ENCODE results near the gene VWA8.

VWA8 gene
- 45.8 to 61.6 reads per million in 2 experiments for total RNA-seq

DNA sequence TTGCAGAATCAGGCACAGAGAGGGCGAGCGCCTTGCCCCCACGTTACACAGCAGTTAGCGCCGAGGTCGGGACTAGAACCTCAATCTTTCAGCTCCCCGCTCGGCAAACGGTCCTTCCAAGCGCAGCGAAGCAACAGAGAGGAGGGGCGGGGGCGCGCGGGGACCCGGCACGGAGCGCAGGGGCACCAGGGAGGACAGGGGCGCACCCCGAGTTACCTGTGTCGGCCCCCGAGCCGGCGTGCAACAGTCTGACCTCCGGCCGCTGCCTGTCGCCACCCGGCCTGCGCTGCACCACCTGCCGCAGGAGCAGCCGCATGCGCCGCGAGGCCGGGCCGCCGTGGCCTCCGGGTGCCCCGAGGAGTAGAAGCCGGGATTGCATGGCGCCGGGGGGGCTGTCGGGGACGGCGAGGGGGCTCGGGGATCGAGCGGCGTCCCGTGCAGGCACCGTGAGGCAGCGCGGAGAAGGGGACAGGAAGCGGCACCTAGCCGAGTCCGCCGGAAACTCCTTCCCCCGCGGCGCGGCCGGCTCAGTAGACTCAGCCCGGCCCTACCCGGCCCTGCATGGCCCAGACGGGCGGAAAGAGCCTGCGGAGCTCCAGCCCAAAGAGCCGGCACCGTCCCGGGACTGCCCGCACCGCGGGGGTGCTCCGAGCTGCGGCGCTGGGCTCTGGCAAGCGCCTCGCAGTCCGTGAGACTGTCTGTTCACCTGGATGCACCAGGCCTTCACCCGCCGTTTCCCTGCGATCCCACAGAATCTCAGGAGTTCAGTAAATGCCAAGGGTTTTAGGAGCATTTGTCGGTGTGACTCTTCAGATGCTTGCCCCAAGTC is at the start of gene VWA8:
Gene VWA8 (minus strand): TSS at position 473 of the 829 bp plus-strand sequence. CDS start 94 bp downstream, at position 379.
- peak; percentile 67 for DNase-seq (ENCODE audit: low read depth)

DNA sequence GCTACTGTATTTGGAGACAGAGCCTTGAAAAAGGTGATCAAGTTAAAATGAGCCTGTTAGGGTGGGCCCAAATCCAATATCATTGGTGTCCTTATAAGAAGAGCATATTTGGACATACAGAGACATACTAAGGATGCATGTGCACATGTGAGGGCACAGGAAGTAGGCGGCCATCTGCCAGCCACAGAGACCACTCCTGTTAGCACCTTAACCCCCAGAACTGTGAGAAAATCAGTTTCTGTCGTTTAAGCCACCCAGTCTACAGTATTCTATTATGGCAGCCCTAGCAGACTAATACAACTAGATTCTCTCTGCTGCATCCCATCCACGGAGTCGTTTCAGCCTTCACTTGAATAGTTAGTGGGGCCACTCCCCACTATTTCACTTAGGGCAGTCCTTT is 48.1 kb upstream of the VWA8 start:
- no peak for DNase-seq (ENCODE audit: low read depth)

DNA sequence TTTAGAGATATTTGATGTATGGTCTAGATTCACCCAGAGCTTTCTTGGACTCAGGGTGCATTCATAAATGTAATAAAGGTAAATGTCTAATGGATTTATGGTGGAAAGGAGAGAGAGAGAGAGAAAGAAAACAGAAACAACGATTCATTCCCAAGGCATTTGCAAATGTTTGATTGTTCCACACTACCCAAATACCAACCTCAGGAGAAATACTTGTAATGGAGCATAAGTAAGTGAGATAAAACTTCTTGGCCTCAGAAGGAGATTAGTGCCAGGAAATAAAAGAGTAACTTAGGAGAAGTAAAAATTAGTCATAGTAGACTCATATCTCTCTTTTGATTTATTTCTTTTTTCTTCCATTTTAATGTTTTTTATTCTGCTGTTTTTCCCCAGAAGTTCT is 46.9 kb upstream of the VWA8 start:
- no peak for DNase-seq (ENCODE audit: low read depth)

DNA sequence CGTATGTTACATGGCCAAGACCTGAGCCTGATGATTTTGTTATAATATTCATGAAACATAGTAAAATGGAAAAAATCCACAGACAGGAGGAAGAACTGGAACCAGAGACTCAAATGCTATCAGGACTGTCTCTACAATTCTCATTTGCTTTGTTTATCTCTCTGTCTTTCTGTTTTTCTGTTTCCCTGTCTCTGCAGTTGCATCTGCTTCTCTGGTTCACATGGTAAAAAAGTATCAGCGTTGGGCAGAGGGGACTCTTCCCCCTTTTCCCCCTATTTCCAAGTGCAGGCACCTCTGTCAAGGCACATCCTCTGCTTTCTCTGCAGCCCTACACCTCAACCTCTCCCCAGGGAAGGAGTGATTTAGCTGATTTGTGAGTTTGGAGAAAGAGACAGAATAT is 41.2 kb upstream of the VWA8 start:
- DNase-seq (ENCODE audit: low read depth): no peak

DNA sequence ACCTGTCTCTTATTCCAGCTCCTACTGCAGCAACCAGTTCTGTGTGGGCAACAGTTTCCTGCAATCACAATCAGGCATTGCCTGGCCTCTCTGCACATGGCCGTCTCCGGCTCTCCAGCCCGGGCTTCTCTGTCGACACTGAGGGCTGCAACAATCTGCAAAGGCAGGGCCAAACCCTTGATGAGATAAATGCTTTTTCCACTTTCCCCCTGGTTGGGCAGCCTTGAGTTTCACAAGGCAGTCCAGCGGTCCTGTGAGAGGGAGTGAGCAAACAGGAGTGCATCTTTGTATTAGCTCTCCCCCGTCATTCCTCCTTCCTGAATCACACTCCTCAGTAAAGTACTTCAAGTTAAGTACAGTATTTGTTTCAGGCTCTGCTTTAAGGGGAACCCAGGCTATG is 40.7 kb upstream of the VWA8 start:
- DNase-seq (ENCODE audit: low read depth): no peak

DNA sequence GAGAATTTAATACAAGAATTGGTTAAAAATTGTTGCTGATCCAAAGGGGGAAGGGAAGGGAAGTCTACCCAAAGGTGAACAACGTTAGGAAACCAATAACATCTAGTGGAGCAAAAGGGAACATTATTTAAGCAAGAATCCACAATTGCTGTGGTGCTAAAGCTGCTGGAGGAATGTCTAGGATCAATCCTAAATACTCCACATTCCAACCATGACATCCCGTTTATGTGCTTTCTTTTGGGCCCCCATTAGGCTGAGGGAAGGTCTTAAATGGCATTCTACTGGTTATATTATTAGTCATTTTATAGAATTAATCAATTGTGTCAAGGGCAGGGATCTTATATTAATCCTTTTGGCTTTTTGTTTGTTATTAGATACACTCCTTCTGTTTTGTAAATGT is 39.9 kb upstream of the VWA8 start:
- no peak for DNase-seq (ENCODE audit: low read depth)

DNA sequence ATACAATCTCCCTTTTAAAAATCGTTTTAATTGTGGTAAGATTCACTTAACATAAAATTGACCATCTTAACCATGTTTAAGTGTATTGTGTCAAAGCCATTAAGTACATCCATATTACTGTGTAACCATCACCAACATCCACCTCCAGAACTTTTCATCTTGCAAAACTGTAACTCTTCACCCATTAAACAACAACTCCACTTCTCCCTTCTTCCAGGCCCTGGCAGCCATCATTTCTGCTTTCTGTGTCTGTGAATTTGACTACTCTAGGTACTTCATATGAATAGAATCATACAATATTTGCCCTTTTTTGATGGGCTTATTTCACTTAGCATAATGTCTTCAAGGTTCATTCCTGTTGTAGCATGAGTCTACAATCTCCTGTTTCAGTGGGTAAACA is 36.5 kb upstream of the VWA8 start:
- no peak for DNase-seq (ENCODE audit: low read depth)

DNA sequence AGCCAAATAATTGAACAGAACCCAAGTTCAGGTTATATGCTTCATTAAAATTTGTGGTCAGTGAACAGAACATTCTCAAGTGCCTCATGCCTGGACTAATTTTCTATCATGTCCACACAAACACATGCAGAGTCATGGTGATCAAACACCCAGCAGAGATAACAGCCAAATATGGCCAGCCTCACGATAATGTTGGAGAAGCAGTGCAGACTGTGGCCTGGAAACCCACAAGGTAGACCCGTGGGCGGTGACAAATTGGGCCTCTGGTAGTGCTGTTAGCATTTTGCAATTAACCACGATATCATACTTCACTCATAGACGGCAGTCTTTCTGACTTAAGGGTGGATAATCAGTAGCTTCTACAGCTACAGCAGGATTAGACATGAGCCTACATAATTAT is 35.0 kb upstream of the VWA8 start:
- DNase-seq (ENCODE audit: low read depth): no peak

DNA sequence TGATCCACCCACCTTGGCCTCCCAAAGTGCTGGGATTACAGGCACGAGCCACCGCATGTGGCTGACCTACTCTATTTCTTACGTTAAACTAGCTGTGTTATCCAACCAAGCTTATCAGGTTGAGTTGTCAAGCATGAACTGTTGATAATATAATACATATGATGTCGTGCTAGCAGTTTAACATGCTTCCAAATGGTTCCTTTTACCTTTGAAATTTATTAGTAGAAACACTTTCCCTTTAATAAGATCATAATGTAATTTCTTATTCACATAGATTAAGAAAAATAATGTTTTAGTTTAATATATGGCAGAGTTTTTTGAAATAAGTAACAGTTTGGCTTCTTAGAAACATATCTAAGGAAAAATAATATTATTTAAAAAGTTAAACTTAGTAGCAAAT is 34.4 kb upstream of the VWA8 start:
- DNase-seq (ENCODE audit: low read depth): no peak

DNA sequence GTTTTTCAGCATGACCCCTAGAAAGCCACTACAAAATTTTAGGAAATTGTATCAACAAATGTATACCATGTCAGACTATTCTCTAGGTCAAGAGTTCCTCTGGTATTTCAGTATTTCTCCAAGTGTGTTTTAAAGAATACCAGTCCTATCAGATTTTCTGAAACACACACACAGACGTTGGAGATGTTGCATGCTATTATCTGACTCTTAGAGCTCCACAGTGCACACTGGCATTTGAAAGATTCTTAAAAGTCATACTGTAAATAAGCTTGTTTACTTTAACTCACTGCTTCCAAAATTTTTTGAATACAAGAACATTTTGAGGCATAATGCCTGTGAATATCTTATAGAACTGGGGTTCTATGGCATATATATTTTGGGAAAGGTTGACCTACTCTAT is 33.8 kb upstream of the VWA8 start:
- no peak for DNase-seq (ENCODE audit: low read depth)

DNA sequence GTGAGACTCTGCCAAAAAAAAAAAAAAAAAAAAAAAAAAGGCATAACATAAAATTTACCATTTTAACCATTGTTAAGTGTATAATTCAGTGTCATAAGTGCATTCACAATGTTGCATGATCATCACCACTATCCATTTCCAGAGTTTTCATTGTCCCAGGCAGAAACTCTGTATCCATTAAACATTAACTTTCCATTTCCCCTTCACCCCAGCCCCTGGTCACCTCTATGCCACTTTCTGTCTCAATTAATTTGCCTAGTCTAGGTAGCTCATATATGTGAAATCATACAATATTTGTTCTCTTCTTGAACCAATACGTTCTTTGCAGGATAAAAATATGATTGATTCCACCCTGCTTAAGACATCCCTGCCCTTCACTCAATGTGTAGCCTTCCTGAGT is 31.0 kb upstream of the VWA8 start:
- DNase-seq (ENCODE audit: low read depth): no peak

DNA sequence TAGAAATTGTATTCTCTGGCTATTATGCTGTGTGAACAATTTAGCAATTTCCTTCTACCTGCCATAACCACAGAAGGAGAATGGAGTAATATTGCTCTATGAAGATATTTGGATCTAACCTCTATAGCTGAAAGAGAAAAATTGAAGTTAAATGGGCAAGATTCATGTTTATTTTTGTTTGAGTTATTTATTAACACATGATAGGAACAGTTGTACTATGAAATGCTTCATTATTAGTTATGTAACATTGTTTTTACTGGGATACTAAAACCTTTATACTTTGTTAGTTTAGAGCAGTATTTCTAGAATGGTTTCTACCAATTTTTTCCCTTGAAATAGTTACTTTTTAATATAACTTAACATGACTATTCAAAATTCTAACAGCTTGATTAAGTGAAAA is 27.3 kb upstream of the VWA8 start:
- DNase-seq (ENCODE audit: low read depth): no peak

DNA sequence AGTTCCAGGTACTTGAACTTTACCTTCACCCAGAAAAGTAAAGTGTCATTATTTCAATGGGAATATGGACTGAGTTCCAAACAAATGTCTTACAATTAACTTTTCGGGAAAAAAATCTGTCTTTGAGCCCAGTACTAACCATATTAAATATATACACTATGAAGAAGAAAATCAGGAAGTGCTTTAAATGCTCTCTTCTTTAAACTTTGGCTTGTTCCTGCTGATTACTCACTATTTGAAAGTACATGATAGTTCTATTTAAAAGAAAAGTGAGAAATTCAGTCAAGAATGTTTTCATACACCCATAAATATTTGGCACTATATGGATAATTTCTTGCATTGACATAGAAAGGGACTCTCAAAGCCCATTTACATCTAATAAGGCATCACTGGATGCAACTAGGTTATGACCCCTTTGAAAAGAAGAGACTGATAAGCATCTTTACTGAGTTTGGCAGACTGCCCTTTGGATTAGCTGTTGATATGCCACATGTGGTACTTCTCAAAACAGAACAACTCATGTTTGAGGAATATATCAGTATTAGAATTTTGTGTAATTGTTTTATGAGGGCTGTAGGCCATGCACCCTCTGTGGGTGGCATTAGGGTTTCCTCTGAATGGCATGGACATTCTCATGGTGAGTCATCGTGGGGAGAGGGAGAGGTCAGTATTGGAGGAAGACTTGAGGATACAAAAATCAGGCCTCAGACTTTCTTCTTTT is 25.0 kb upstream of the VWA8 start:
- DNase-seq (ENCODE audit: low read depth): no peak

DNA sequence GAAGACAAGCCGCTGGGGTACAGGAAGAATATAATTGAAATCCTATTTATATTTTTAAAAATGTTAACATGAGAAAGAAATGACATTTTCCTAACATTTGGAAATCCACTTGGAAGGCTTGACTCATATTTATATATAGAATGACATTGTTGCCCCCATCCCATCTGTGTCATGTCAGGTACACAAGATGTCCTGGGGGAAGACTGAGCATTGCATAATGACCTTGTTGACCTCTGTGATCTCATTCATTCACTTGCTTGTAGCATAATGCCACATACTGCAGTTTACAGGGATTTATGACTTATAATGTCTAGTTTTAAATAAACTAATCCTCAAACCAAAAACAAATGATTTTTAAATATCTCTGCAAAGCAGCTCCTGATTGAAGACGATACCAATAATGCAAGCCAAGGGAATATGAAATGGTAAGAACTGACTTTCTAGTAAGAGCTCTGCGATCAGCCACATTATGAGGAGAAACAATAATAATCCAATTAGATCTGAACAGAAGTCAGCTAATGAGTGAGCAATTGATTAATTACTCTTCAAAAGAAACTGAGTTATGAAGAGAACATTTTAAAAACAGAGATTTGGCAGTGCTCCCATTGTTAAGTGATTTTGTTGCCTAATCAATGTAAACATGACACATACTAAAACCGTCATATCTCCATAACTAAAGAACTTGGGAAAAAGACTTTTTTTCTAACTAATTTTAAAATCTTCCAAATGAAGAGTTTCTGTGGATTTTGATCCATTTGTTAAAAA is 21.2 kb upstream of the VWA8 start:
- DNase-seq (ENCODE audit: low read depth): no peak

DNA sequence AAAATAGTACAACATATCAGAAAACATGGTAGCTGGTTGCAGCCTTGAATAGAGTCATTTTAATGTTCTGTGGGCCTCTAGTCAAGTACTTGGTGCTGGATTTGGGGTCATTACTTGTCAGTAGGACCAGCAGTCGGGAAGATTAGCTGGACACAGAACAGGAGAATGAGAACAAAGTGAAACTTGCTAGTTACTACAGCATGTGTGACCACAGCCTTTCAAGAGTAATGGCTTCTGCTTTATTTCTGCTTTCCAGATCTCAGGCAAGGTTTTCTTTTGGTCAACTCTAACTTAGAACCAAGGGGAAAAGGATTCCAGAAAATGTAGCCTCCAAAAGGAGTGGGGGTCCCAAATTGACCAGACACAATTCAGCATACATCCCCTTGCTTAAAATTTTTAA is 17.1 kb upstream of the VWA8 start:
- DNase-seq (ENCODE audit: low read depth): no peak

DNA sequence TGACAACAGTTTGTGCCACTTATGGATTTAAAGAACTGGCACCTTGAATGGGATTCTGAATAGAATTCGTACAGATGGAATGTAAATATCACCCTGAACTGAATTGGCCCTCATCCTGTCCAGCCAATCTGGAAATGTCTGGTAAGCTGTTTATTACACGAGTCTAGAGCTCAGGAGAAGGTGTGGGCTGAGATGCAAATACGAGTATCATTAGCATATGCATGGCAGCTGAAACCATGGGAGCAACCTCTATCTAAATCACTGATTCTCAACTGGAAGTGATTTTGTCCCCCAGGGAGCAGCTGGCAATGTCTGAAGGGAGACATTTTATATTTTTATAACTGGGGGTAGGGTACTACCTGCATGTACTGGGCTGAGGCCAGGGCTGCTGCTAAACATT is 15.6 kb upstream of the VWA8 start:
- DNase-seq (ENCODE audit: low read depth): no peak

DNA sequence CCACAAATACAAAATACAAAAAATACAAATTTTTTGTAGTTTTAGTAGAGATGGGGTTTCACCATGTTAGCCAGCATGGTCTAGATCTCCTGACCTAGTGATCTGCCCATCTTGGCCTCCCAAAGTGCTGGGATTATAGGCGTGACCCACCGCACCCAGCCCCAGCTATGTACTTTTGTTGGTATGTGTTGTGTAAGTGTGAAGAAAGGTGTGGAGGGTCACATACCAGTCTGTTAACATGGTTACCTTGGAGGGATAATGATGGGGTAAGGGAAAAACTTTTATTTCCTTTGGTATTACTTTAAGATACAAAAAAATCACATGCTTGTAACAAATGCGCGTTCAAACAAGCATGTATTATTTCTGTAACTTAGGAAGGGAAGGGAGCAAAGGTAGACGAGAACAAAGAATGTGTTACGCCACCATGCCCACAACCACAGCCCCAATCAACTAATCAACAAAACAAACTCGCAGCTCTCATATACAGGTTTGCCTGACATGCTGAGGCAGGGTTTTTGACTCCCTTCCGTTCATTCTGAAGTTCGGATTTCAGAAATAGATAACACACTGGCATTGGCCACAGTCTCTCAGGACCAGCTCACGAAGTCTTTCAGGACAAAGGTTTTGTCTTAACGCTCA is 13.5 kb upstream of the VWA8 start:
- DNase-seq (ENCODE audit: low read depth): no peak

DNA sequence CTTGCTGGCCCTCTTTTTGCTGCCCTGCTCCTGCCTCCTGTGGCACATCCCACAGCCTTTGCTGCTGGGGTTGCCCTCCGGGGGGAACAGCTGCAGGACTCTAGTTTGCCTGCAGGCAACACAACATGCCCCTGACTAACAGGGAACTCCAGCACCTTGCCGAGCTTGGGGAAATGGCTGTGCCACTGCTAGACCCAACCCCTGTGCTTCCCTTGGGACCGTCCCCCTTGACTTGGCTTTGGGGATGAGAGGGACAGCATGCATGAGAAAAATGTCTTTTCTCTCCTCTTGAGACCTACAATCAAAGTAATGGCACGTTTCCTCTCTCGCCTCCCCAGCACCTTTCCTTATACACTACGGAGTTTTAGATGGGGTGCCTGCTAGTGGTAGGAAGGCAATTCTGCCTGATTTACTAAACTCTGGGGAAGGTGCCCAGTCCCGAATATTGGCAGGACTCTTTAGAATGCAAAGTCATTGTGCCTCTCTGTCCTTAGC is 12.4 kb upstream of the VWA8 start:
- DNase-seq (ENCODE audit: low read depth): no peak

DNA sequence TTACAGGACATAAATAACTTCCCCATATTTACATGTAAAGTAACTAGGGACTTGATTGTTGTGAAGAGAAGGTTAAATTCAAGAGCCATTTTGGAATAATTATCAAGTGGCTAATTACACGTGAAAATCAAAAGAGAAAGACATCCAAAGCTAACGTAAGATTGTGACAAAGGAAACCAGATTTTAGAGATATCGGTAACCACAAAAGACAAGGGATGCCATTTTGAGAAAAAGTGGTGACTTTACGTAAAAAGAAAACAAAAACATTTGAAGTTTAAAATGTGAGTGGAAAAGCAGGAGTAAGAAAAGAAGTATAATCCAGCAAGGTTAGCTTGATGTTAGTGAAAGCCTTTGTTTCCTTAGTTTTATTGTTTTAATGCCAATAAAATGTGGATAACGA is 10.9 kb upstream of the VWA8 start:
- DNase-seq (ENCODE audit: low read depth): no peak

DNA sequence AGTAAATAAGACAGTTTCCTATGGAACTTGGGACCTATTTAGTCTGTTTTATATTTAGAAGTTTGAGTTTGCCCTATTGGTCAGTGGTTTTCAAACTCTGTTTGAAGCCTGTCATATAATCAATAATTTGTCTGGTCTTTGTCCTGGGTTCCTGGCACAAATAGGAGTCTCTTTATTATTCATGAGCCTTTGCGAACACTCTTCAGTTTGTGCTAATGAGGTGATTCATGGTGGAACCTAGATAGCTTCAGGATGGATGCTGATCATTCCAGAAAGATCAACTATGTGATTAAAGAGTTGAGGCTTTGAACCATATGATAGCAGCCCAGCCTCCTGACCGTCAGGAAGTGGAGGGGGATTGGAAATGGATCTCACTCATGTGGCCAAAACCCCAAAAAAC is 10.0 kb upstream of the VWA8 start:
- DNase-seq (ENCODE audit: low read depth): no peak

DNA sequence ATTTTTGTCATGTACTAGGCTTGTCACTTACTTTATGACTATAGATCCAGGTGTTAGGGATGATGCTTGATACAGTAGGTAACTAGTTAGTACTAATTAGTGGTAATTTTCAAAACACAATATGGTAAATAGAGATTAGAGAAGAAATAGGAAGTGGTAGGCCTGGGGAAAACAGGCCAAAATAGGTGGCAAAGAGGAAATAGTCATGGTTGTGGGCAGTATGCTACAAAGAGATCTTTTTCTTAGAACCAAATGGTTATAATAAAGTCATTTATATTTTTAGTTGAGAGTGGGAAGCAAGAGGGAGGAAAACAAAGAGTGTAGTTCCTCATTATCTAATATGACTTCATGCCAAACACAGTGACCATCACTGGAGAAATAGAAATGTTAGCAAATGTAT is 9.1 kb upstream of the VWA8 start:
- DNase-seq (ENCODE audit: low read depth): no peak

DNA sequence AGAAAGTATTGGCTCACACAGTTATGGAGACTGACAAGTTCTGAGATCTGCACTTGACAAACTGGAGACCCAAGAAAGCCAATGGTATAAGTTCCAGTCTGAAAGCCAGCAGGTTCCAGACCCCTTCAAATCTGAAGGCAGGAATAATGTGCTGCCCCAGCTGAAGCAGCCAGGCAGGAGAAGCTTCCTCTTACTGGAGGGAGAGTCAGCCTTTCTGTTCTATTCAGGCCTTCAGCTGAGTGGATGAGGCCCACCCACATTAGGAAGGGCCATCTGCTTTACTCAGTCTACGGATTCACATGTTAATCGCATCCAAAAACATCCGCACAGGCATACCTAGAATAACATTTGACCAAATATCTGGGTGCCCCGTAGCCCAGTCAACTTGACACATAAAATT is 8.2 kb upstream of the VWA8 start:
- DNase-seq (ENCODE audit: low read depth): no peak
